ENCODE data around the gene FGF4. TPM values are rescaled to one million over a fixed set of nuclear protein-coding genes. Genes with fewer than 3 reads are reported as not detected.
A peak's percentile ranks its signal among the peaks of the same experiment; 100 is the strongest.

The FGF4 gene
- total RNA-seq, 1 donor from 2014 or later, result not detected

DNA sequence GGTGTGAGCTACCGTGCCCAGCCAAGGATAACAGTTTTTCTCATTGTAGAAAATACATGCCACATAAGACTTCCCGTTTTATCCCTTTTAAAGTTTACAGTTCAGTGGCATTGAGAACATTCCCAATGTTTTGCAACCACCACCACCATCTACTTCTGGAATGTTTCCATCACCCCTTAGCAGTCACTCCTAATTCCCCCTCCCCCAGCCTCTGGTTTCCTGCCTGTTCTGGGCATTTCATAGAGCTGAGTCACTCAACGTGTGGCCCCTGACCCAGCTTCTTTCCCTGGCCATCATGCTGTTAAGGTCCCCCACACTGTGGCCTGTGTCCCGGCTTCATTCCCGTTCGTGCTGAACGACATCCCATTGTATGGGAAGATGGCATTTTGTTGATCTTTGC, 30.7 kb downstream of the FGF4 start:
- Histone ChIP-seq H3K4me3 (ENCODE audit: insufficient read depth, low read depth, low read length) (peak overlapping the region; percentile 22), H3K4me1 (ENCODE audit: insufficient read depth, low read length) (peaks cover 7% of the 10 kb centered on the region), H3K27ac (ENCODE audit: low read depth, low read length) (peak overlapping the region; percentile 42), H3K9ac (ENCODE audit: low read length) (no peak overlapping the region), H3K9me3 (ENCODE audit: insufficient read depth, low read depth, low read length) (no peaks in the 10 kb centered on the region), H3K36me3 (ENCODE audit: insufficient read depth, low read length) (no peaks in the 10 kb centered on the region), H4K20me1 (ENCODE audit: insufficient read depth, low read length) (peaks cover 4% of the 10 kb centered on the region), H3K27me3 (ENCODE audit: insufficient read depth, low read length) (no peaks in the 10 kb centered on the region), H2AFZ (ENCODE audit: low read depth, low read length) (peak overlapping the region; percentile 57), H3K79me2 (ENCODE audit: insufficient read depth, low read length) (no peaks in the 10 kb centered on the region), H3K4me2 (ENCODE audit: low read length) (peak overlapping the region; percentile 73)
- peaks cover 1% of the 10 kb centered on the region for H3K36me3 Mint-ChIP-seq (ENCODE audit: low read depth, unreplicated experiment)
- no peak for FAIRE-seq
- DNase-seq (ENCODE audit: low read depth), result peak; percentile 78
- peaks cover 9% of the 10 kb centered on the region for H3K27me3 Mint-ChIP-seq (ENCODE audit: low read depth, unreplicated experiment)
- peak overlapping the region; percentile 77 for H3K27ac Mint-ChIP-seq (ENCODE audit: unreplicated experiment)
- peaks cover 20% of the 10 kb centered on the region for H3K4me1 Mint-ChIP-seq (ENCODE audit: low read depth, unreplicated experiment)
- H3K4me3 Mint-ChIP-seq (ENCODE audit: unreplicated experiment), result no peak overlapping the region
- TF ChIP-seq EZH2 (IDR thresholded peaks at IDR 0.05; ENCODE audit: insufficient read depth, low read length), result no peak
- TF ChIP-seq, protein P1, sequence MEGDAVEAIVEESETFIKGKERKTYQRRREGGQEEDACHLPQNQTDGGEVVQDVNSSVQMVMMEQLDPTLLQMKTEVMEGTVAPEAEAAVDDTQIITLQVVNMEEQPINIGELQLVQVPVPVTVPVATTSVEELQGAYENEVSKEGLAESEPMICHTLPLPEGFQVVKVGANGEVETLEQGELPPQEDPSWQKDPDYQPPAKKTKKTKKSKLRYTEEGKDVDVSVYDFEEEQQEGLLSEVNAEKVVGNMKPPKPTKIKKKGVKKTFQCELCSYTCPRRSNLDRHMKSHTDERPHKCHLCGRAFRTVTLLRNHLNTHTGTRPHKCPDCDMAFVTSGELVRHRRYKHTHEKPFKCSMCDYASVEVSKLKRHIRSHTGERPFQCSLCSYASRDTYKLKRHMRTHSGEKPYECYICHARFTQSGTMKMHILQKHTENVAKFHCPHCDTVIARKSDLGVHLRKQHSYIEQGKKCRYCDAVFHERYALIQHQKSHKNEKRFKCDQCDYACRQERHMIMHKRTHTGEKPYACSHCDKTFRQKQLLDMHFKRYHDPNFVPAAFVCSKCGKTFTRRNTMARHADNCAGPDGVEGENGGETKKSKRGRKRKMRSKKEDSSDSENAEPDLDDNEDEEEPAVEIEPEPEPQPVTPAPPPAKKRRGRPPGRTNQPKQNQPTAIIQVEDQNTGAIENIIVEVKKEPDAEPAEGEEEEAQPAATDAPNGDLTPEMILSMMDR (IDR thresholded peaks at IDR 0.05; ENCODE audit: insufficient read depth, low read depth, low read length), result no peak
- H3K9me3 Mint-ChIP-seq (ENCODE audit: unreplicated experiment), result peaks cover 5% of the 10 kb centered on the region

DNA sequence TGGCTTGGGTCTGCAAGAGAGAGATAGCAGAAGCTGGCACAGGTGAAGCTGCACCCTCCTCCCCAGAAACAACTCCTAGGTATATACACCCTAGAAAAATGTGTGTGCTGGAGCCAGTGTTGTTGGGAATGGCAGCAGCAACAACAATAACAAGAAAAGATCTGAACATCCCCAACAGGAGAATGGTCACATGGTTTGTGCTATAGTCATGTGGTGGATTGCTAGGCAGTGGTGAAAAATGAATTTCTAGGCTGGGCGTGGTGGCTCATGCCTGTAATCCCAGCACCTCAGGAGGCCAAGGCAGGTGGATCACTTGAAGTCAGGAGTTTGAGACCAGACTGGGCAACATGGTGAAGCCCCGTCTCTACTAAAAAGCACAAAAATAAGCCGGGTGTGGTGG, 40.3 kb downstream of the FGF4 start:
- FAIRE-seq (no peak), DNase-seq (ENCODE audit: low read depth) (no peak)
- H3K27me3 ChIP-seq (ENCODE audit: insufficient read depth, low read length), result no peaks in the 10 kb centered on the region
- H3K79me2 ChIP-seq (ENCODE audit: insufficient read depth, low read length), result no peaks in the 10 kb centered on the region
- H3K36me3 ChIP-seq (ENCODE audit: insufficient read depth, low read length), result no peaks in the 10 kb centered on the region
- no peak overlapping the region for H3K4me3 ChIP-seq (ENCODE audit: insufficient read depth, low read depth, low read length)
- Mint-ChIP-seq H3K4me1 (ENCODE audit: low read depth, unreplicated experiment) (peaks cover 10% of the 10 kb centered on the region), H3K9me3 (ENCODE audit: unreplicated experiment) (peaks cover 19% of the 10 kb centered on the region), H3K4me3 (ENCODE audit: unreplicated experiment) (no peak overlapping the region), H3K36me3 (ENCODE audit: low read depth, unreplicated experiment) (peaks cover 4% of the 10 kb centered on the region), H3K27ac (ENCODE audit: unreplicated experiment) (no peak overlapping the region), H3K27me3 (ENCODE audit: low read depth, unreplicated experiment) (peaks cover 8% of the 10 kb centered on the region)
- no peaks in the 10 kb centered on the region for H3K4me1 ChIP-seq (ENCODE audit: insufficient read depth, low read length)
- no peaks in the 10 kb centered on the region for H4K20me1 ChIP-seq (ENCODE audit: insufficient read depth, low read length)
- no peak overlapping the region for H3K27ac ChIP-seq (ENCODE audit: low read depth, low read length)
- H3K9me3 ChIP-seq (ENCODE audit: insufficient read depth, low read depth, low read length), result peaks cover 17% of the 10 kb centered on the region
- H2AFZ ChIP-seq (ENCODE audit: low read depth, low read length), result no peak overlapping the region
- no peak overlapping the region for H3K4me2 ChIP-seq (ENCODE audit: low read length)
- TF ChIP-seq EZH2 (IDR thresholded peaks at IDR 0.05; ENCODE audit: insufficient read depth, low read length), result no peak
- TF ChIP-seq, protein P1 (IDR thresholded peaks at IDR 0.05; ENCODE audit: insufficient read depth, low read depth, low read length), result no peak
- no peak overlapping the region for H3K9ac ChIP-seq (ENCODE audit: low read length)

DNA sequence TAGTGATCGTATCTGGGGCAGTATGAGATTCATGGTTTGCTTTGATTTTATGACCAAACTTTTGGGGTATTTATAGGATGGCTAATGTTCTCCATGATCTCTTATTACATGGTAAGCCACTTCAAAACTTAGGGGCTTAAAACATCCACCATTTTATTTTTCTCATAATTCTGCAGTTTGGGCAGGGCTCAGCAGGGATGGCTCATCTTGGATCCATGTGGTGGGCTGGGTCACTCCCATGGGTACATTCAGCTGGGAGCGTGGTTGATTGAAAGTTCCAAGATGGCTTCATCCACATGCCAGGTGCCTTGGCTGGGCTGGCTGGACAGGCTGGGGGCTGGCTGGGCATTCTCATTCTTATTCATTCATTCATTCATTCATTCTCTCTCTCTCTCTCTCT, 40.8 kb downstream of the FGF4 start:
- H3K27ac Mint-ChIP-seq (ENCODE audit: unreplicated experiment), result peak overlapping the region; percentile 97
- Histone ChIP-seq H3K79me2 (ENCODE audit: insufficient read depth, low read length) (no peaks in the 10 kb centered on the region), H3K4me3 (ENCODE audit: insufficient read depth, low read depth, low read length) (no peak overlapping the region), H3K9me3 (ENCODE audit: insufficient read depth, low read depth, low read length) (peaks cover 17% of the 10 kb centered on the region), H3K4me2 (ENCODE audit: low read length) (no peak overlapping the region), H3K27ac (ENCODE audit: low read depth, low read length) (no peak overlapping the region), H3K4me1 (ENCODE audit: insufficient read depth, low read length) (no peaks in the 10 kb centered on the region), H3K36me3 (ENCODE audit: insufficient read depth, low read length) (no peaks in the 10 kb centered on the region), H2AFZ (ENCODE audit: low read depth, low read length) (no peak overlapping the region), H4K20me1 (ENCODE audit: insufficient read depth, low read length) (no peaks in the 10 kb centered on the region), H3K9ac (ENCODE audit: low read length) (no peak overlapping the region), H3K27me3 (ENCODE audit: insufficient read depth, low read length) (no peaks in the 10 kb centered on the region)
- peaks cover 17% of the 10 kb centered on the region for H3K9me3 Mint-ChIP-seq (ENCODE audit: unreplicated experiment)
- no peak overlapping the region for H3K4me3 Mint-ChIP-seq (ENCODE audit: unreplicated experiment)
- H3K4me1 Mint-ChIP-seq (ENCODE audit: low read depth, unreplicated experiment), result peaks cover 10% of the 10 kb centered on the region
- H3K36me3 Mint-ChIP-seq (ENCODE audit: low read depth, unreplicated experiment), result peaks cover 4% of the 10 kb centered on the region
- FAIRE-seq, result no peak
- H3K27me3 Mint-ChIP-seq (ENCODE audit: low read depth, unreplicated experiment), result peaks cover 13% of the 10 kb centered on the region
- TF ChIP-seq, protein P1 (IDR thresholded peaks at IDR 0.05; ENCODE audit: insufficient read depth, low read depth, low read length), result no peak
- no peak for TF ChIP-seq EZH2 (IDR thresholded peaks at IDR 0.05; ENCODE audit: insufficient read depth, low read length)
- DNase-seq (ENCODE audit: low read depth), result no peak

Measured in astrocyte (in vitro differentiated cells and primary cell).